HG03025 (cell line): Measurements from ENCODE around the gene HDAC2.
"Not testable (repeated sequence)": the region's sequence is repeated elsewhere in the genome, so short reads cannot be mapped to it uniquely, and the experiment has no call there.

Experiments
- ATAC-seq: cut with Tn5 transposase; IDR thresholded peaks from one replicate; pipeline ENCODE4 v1.9.1; 2021; ENCODE audit warnings: mild to moderate bottlenecking, moderate library complexity; ENCODE audit not compliant: unreplicated experiment, low FRiP score

HDAC2 gene

GRCh38 chr6:113978084-113978675, 7.2 kb upstream of the HDAC2 start:
- no peak for ATAC-seq

- ATAC-seq: no peak
These were observed 5.9 kb upstream of the HDAC2 start for GRCh38 chr6:113976806-113977205.

DNA sequence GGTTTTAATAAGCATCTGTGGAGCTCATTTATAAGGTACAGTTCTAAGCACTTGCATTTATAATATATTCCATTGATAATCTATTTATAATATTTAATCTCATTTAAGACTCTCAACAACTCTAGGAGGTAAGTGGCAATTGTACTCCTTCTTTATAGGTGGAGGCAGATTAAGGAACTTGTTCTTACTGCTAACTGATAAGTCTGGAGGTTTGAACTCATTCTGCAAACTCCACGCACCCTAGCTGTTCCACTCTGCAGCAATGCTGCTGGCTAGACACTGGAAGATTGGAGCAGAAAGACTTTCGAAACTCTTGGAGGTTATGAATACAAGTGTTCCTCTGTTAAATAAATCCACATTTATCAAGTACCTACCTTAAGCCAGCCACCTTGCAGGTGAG, 793 bp upstream of the HDAC2 start:
- ATAC-seq: no peak

GRCh38 chr6:113969888-113970804, 802 bp downstream of the HDAC2 start:
- ATAC-seq: peak; percentile 36

DNA sequence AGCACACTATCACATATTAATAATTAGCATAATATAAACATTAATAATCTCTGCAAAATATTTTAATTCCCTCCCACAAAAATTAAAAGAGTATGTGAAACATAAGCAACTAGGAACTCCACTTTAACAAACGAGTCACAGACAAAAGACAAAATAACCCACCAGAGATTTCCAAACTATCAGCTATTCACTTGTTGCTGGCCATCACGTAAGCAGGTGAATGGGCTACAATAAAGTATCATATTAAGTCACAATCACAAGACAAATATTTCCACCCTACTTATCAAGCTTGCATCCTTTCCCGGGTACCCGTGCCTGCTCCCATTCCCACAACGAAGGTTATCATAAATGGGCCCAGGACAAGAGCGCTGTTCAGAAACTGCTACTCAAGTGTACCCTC, 2.5 kb downstream of the HDAC2 start:
- ATAC-seq: no peak

GRCh38 chr6:113967777-113968176, 3.2 kb downstream of the HDAC2 start:
- no peak for ATAC-seq

DNA sequence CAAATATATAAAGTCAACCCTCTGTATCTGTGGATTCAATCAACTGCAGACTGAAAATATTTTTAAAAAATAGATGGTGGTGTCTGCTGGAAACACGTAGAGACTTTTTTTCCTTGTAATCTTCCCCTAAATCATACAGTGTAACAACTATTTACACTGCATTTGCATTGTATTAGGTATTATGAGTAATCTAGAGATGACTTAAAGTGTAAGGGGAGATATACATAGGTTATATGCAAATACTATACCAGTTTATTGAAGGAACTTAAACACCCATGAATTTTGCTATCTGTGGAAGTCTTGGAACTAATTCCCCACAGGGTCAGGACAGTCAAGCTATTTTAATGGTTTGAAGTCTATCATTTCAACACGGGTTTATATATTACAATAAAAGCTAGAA, 10.2 kb downstream of the HDAC2 start:
- no peak for ATAC-seq

DNA sequence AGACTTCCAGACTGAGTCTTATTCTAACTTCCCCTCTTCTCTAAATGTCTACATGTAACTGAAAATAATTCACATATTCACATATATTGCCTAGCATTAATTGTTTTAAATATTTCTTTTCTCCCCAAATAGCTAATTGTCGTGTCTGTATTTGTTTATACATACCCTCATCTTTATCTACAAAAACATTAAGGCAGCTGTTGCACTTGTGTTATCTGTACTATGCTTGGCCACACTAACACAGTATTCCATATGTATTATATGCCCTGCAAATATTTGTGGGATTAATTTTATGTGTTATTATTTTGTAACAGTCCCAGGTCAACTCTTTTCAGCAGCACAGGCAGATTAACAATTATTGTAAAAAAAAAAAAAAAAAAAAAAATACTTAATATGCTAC, 11.7 kb downstream of the HDAC2 start:
- no peak for ATAC-seq

DNA sequence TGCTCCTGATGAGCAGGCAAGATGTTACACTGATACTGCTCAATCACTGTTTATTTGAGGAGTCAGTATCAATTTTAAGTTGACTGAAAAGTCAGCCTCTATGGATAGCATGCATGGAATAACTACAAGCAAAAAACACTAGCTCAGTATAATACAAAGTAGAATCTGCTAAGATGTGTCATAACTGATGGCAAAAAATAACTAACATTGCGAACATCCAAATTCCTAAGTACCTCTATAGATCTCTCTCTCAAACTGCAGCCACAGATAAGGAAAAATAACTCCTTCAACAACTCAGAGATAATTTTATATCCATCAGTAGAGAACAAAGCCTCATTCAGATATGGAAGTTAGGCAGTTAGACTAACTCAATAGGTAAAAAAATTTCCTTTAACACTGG, 16.3 kb downstream of the HDAC2 start:
- no peak for ATAC-seq

- ATAC-seq: no peak
These were observed 17.6 kb downstream of the HDAC2 start for GRCh38 chr6:113953346-113953745.

- ATAC-seq: no peak
These were observed 21.4 kb downstream of the HDAC2 start for GRCh38 chr6:113949499-113949898.

- ATAC-seq: no peak
These were observed 26.2 kb downstream of the HDAC2 start for GRCh38 chr6:113944701-113945100.

DNA sequence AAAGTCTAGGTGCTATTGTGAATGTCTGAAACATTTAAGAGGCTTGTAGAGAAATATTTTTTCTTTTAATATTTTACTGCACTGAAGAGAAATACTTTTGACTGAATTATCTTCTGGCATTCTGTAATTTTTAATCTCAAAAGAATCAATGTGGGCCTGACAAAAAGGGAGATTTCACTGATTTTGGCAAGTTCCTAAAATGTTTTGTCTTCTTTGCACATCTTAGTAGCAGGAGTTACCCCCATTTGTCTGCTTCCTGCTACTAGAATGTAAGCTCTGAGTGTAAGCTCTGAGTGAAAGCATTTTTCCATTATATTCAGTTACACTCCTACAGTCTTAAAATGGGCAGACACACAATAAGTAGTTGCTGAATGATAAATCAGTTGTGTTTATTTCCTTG, 31.1 kb downstream of the HDAC2 start:
- no peak for ATAC-seq

- ATAC-seq: peak; percentile 81
These were observed 34.6 kb downstream of the HDAC2 start for GRCh38 chr6:113936093-113936934.

DNA sequence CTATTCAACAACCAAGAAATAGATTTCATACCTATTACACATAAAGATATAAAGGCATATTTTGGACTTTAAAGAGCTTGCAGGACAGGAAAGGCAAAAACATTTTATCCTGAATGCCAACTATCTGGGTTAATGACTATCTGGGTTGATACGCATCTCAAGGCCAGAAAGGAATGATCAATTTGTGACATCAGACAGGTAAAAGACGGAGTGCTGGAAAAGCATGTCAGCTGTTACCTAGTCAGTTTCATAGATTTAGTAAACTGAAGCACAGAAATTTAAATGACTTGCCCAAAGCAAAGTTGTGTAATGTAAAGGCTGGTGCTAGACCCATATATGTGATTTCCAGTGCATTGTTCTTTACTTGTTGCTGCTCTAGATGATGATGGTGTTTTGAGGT, 36.8 kb downstream of the HDAC2 start:
- no peak for ATAC-seq

DNA sequence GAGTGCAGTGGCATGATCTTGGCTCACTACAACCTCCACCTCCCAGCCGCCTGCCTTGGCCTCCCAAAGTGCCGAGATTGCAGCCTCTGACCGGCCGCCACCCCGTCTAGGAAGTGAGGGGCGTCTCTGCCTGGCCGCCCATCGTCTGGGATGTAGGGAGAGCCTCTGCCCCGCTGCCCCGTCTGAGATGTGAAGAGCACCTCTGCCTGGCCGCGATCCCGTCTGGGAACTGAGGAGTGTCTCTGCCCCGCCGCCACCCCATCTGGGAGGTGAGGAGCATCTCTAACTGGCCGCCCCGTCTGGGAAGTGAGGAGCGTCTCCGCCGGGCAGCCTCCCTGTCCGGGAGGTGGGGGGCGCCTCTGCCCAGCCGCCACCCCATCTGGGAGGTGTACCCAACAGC, 39.0 kb downstream of the HDAC2 start:
- ATAC-seq: not testable (repeated sequence)

- no peak for ATAC-seq
These were observed 40.8 kb downstream of the HDAC2 start for GRCh38 chr6:113930183-113930582.

- no peak for ATAC-seq
These were observed 43.9 kb downstream of the HDAC2 start for GRCh38 chr6:113927001-113927400.

GRCh38 chr6:113925378-113925777, 45.6 kb downstream of the HDAC2 start:
- no peak for ATAC-seq

GRCh38 chr6:113924312-113924723, 46.6 kb downstream of the HDAC2 start:
- no peak for ATAC-seq

- no peak for ATAC-seq
These were observed 47.4 kb downstream of the HDAC2 start for GRCh38 chr6:113923526-113923925.
